ENCODE data around the gene GUCY1B1.

DNA sequence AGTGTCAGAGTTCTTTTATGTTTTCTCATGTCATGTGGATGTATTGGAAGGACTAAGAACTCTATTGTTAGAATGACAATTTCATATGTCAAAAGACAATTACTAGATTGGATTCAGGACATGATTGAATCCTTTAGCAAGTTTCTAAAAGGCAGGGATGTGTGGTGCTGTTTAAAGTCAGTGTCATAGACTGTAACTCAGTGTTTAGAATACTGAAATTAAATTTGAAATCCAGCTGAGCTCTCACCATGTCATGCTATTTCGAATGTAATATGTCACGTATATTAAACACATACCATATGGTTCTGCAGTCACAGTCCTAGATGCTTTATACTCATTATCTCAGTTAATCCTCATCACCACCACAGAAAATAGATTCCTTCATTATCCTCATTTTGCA, 7.8 kb downstream of the GUCY1B1 start:
- no peak for TF ChIP-seq POLR2A (IDR thresholded peaks at IDR 0.05)
- TF ChIP-seq, protein P1, sequence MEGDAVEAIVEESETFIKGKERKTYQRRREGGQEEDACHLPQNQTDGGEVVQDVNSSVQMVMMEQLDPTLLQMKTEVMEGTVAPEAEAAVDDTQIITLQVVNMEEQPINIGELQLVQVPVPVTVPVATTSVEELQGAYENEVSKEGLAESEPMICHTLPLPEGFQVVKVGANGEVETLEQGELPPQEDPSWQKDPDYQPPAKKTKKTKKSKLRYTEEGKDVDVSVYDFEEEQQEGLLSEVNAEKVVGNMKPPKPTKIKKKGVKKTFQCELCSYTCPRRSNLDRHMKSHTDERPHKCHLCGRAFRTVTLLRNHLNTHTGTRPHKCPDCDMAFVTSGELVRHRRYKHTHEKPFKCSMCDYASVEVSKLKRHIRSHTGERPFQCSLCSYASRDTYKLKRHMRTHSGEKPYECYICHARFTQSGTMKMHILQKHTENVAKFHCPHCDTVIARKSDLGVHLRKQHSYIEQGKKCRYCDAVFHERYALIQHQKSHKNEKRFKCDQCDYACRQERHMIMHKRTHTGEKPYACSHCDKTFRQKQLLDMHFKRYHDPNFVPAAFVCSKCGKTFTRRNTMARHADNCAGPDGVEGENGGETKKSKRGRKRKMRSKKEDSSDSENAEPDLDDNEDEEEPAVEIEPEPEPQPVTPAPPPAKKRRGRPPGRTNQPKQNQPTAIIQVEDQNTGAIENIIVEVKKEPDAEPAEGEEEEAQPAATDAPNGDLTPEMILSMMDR (IDR thresholded peaks at IDR 0.05): no peak
